Effector memory CD4-positive, alpha-beta T cell (primary cell): Measurements from ENCODE around the gene CAPN11.
A peak's percentile ranks its signal among the peaks of the same experiment; 100 is the strongest.

Experiments
- DNase-seq, 3 donors: peaks; one replicate each; pipeline ENCODE4 v3.0.0-alpha.2; 2020
- H3K27ac ChIP-seq: 2 replicates; pipeline ENCODE4 v1.7.0; 2013; ENCODE audit warnings: mild to moderate bottlenecking, low read length, moderate library complexity; ENCODE audit not compliant: insufficient read depth, poor library complexity, severe bottlenecking
- H3K27me3 ChIP-seq: replicated peaks from 2 replicates; pipeline ENCODE4 v1.7.0; 2013; ENCODE audit warnings: mild to moderate bottlenecking, low read length; ENCODE audit not compliant: insufficient read depth, control insufficient read depth, poor library complexity, severe bottlenecking
- H3K36me3 ChIP-seq: 2 replicates; pipeline ENCODE4 v1.7.0; 2013; ENCODE audit warnings: mild to moderate bottlenecking, low read length, moderate library complexity; ENCODE audit not compliant: control insufficient read depth, insufficient read depth
- H3K4me1 ChIP-seq: 2 replicates; pipeline ENCODE4 v1.7.0; 2013; ENCODE audit warnings: low read length, mild to moderate bottlenecking; ENCODE audit not compliant: control insufficient read depth, insufficient read depth, poor library complexity, severe bottlenecking
- H3K4me3 ChIP-seq: 2 replicates; pipeline ENCODE4 v1.7.0; 2013; ENCODE audit warnings: low read length, low read depth, mild to moderate bottlenecking; ENCODE audit not compliant: insufficient read depth, poor library complexity, severe bottlenecking
- H3K9me3 ChIP-seq: 2 replicates; pipeline ENCODE4 v1.7.0; 2013; ENCODE audit warnings: mild to moderate bottlenecking, low read length, moderate library complexity; ENCODE audit not compliant: control insufficient read depth

Gene CAPN11

DNA sequence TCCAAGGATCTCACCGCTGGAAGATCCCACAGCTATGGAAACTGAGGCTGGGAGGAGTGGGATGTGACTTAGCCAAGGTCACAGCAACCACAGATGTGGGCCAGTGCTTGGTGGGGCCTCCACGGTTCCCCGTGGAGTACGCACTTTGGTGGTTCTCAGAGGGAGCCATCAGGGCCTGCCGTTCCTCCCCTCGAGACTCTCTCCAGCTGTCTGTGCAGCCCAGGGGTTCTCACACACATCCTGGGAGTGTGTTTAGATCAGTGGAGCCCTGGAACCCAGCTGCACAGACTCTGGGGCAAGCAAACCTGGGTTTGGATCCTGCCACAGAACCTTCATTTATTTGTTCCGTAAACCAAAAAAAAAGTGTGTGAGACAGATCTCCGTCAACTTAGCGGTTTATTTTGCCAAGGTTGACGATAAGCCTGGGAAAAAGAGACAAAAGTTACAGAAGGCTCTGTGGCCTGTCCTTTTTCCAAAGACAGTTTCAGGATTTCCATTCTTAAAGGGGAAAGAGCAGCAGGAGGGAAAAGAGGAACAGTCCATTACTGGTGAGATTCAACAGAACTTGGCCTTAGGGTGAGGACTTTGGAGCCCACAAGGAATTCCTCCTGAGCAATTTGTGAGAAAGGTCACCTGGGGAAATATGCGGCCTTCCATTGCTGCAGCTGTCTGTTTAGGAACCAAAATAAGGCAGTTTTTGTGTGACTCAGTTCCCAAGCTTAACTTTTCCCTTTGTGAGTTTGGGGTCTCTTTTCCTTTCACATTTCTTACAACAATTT lies 44.5 kb downstream of the CAPN11 start:
- no peaks in the 10 kb centered on the region for H3K9me3 ChIP-seq

DNA sequence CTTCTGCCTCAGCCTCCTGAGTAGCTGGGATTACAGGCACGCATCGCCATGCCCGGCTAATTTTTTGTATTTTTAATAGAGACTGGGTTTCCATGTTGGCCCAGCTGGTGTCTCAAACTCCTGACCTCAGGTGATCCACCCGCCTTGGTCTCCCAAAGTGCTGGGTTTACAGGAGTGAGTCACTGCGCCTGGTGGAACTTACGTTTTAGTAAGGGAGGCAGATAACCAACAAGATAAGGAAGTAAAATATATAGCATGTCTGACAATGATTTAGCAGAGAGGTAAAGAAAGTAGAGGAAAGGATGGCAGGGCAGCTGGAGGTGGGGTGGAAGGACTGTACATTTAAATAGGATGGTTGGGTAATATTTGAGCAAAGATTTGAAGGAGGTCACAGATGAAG lies 45.3 kb downstream of the CAPN11 start:
- no peak overlapping the region for H3K27ac ChIP-seq
- no peaks in the 10 kb centered on the region for H3K36me3 ChIP-seq
- no peaks in the 10 kb centered on the region for H3K4me1 ChIP-seq
- no peaks in the 10 kb centered on the region for H3K9me3 ChIP-seq
- no peak for DNase-seq
- H3K27me3 ChIP-seq: no peaks in the 10 kb centered on the region
- H3K4me3 ChIP-seq: no peak overlapping the region

More for the DNA sequence above, 44.5 kb downstream of the CAPN11 start:
- Histone ChIP-seq H3K36me3 (no peaks in the 10 kb centered on the region), H3K4me1 (no peaks in the 10 kb centered on the region), H3K4me3 (no peak overlapping the region), H3K27me3 (no peaks in the 10 kb centered on the region), H3K27ac (no peak overlapping the region)
- DNase-seq: no peak

DNA sequence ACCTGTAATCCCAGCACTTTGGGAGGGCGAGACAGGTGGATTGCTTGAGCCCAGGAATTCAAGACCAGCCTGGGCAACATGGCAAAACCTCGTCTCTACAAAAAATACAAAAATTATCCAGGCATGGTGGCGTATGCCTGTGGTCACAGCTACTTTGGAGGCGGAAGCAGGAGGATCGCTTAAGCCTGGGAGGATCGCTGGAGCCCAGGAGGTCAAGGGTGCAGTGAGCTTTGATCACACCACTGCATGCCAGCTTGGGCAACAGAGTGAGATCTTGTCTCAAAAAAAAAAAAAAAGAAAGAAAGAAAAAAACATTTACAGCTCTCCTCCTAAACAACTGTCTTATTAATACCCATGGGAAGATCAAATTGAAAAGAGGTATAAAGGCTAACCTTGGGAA lies 49.3 kb downstream of the CAPN11 start:
- DNase-seq: no peak
- no peaks in the 10 kb centered on the region for H3K27me3 ChIP-seq
- H3K36me3 ChIP-seq: no peaks in the 10 kb centered on the region
- H3K4me1 ChIP-seq: no peaks in the 10 kb centered on the region
- no peaks in the 10 kb centered on the region for H3K9me3 ChIP-seq
- H3K27ac ChIP-seq: no peak overlapping the region
- no peak overlapping the region for H3K4me3 ChIP-seq

DNA sequence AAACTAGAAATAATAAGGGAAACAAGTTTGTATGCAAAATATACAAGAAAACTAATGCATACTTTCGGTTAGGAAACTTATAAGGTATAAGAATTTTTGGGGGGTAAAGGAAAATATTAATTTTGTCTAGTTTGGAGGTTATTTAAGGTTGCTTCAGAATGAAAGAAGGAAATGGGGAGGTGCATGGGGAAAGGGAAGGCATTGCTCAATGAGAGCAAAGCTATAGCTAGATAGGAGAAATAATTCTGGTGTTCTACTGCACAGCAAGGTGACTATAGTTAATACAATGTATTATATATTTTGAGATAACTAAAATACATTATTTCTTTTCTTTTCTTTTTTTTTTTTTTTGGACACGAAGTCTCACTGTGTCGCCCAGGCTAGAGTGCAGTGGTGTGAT lies 52.7 kb downstream of the CAPN11 start:
- H3K36me3 ChIP-seq: no peaks in the 10 kb centered on the region
- no peak overlapping the region for H3K4me3 ChIP-seq
- no peaks in the 10 kb centered on the region for H3K9me3 ChIP-seq
- no peak overlapping the region for H3K27ac ChIP-seq
- H3K4me1 ChIP-seq: no peaks in the 10 kb centered on the region
- no peak for DNase-seq
- no peaks in the 10 kb centered on the region for H3K27me3 ChIP-seq

DNA sequence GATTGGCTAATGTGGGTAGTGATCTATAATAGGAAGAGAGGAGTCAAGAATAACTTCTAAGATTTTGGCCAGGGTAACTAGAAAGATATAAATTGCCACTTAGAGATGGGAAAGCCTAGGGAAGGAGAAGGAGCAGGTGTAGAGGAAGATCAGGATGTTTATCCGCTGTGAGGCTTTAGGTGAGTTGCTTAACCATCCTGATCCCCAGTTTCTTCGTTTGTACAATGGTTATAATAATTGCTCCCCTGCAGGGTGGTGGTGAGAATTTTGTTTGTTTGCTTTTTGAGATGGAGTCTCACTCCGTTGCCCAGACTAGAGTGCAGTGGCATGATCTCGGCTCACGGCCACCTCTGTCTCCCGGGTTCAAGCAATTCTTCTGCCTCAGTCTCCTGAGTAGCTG lies 55.7 kb downstream of the CAPN11 start:
- Histone ChIP-seq H3K4me1 (peaks cover 4% of the 10 kb centered on the region), H3K9me3 (no peaks in the 10 kb centered on the region), H3K36me3 (no peaks in the 10 kb centered on the region), H3K27ac (no peak overlapping the region), H3K4me3 (no peak overlapping the region), H3K27me3 (no peaks in the 10 kb centered on the region)
- DNase-seq: no peak

DNA sequence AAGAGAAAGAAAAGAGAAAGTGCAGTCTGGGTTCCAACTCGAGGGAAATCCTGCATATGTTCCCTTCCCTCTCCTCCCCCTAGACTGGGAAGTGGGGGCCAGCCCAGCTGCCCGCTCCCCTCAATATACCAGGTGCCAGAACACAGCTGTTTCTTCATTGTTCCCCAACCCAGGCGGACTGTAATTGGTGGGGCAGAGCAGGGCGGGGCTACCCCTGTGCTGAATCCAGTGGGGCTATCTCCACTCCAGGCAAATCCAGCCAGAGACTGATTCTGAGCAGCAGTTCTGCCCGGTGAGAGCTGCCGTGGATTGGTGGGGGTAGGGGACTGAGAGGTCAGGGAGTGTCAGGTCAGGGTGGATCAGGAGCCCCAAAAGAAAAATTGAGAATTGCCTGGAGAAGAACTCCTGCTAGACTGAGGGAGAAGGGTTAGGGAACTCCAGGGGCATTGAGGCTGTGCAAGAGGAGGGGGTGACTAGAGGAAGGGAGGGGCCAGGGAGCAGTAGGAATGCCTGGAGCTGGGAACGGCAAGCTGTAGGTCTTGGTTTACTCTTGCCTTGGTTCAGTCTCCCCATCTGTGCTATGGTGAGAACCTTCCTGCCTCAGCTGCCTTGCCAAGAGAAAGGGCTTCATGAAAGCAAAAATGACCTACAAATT lies 58.2 kb downstream of the CAPN11 start, which contains the start of gene MYMX:
TSS of gene MYMX (plus strand) at position 250 of the 655 bp plus-strand sequence. CDS start 546 bp downstream, outside the sequence.
- no peak for DNase-seq
- H3K4me1 ChIP-seq: peaks cover 7% of the 10 kb centered on the region
- H3K27me3 ChIP-seq: peaks cover 4% of the 10 kb centered on the region
- no peak within 1 kb of the TSS for H3K4me3 ChIP-seq
- no peaks in the 10 kb centered on the region for H3K36me3 ChIP-seq
- H3K27ac ChIP-seq: no peak within 1 kb of the TSS
- H3K9me3 ChIP-seq: no peaks in the 10 kb centered on the region

DNA sequence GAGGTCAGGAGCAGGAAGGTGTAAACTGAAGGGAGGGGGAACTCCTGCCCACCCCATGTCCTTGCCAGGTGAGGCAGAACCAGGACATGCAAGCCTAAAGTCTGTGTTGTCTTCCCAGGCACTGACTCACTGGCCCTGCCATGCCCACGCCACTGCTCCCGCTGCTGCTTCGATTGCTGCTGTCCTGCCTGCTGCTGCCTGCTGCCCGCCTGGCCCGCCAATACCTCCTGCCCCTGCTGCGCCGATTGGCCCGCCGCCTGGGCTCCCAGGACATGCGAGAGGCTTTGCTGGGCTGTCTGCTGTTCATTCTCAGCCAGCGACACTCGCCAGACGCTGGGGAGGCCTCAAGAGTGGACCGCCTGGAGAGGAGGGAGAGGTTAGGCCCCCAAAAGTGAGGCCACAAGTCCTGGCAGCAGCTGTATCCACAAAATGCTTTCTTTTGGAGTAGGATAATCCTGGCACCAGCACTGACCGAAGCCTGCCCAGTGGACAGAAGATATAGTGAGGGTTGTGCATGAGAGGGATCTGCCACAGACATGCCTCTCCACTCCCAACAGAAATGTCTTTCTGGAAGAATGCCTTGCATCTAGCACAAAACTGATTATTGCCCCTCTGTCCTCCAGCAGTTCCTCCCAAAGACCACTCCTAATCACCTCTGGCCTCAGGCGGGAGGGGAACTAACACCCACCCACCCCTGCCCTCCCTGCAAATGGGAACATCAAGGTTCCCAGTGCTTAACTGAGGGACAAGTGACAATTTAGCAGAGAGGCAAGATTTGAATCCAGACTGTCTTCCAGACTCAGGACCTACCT lies 58.9 kb downstream of the CAPN11 start:
- peaks cover 7% of the 10 kb centered on the region for H3K4me1 ChIP-seq

DNA sequence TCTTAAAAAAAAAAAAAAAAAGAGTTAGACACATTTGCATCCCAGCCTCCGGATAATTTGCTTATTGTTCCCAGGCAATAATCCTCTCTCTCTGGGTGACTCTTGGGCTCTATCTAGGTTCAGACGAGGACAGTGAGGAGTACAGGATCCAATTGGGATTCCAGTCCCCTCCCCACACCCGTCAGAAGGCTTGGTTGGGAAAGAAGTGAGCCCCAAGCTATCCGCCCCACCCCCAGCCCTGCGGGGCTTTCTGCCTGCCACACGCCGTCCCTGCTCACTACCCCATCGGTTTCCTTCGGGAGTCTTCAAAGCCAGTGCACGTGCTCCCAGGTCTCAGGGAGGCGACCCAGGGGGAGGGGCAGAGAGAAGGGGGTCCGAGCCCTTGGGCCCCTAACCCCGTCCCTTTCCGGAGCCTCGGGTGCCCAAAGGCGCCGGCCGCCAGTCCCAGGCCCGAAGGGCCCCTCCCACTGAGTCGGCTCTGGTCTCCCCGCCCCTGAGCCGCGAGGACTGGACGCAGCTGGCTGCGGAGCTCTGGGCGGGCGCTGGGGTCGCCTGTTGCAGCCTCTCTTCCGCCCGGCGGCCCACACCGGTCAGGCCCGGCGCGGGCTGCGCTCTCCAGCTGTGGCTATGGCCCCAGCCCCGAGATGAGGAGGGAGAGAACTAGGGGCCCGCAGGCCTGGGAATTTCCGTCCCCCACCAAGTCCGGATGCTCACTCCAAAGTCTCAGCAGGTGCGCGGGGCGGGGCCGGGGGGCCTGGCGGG lies 60.6 kb downstream of the CAPN11 start:
- peak overlapping the region; percentile 17 for H3K4me3 ChIP-seq
- peaks cover 4% of the 10 kb centered on the region for H3K27me3 ChIP-seq
- DNase-seq: no peak
- H3K36me3 ChIP-seq: no peaks in the 10 kb centered on the region
- H3K27ac ChIP-seq: no peak overlapping the region
- no peaks in the 10 kb centered on the region for H3K9me3 ChIP-seq
- peaks cover 15% of the 10 kb centered on the region for H3K4me1 ChIP-seq

More for the DNA sequence above, 58.9 kb downstream of the CAPN11 start:
- Histone ChIP-seq H3K27me3 (peaks cover 4% of the 10 kb centered on the region), H3K4me3 (no peak overlapping the region), H3K36me3 (no peaks in the 10 kb centered on the region), H3K27ac (no peak overlapping the region), H3K9me3 (no peaks in the 10 kb centered on the region)
- no peak for DNase-seq

DNA sequence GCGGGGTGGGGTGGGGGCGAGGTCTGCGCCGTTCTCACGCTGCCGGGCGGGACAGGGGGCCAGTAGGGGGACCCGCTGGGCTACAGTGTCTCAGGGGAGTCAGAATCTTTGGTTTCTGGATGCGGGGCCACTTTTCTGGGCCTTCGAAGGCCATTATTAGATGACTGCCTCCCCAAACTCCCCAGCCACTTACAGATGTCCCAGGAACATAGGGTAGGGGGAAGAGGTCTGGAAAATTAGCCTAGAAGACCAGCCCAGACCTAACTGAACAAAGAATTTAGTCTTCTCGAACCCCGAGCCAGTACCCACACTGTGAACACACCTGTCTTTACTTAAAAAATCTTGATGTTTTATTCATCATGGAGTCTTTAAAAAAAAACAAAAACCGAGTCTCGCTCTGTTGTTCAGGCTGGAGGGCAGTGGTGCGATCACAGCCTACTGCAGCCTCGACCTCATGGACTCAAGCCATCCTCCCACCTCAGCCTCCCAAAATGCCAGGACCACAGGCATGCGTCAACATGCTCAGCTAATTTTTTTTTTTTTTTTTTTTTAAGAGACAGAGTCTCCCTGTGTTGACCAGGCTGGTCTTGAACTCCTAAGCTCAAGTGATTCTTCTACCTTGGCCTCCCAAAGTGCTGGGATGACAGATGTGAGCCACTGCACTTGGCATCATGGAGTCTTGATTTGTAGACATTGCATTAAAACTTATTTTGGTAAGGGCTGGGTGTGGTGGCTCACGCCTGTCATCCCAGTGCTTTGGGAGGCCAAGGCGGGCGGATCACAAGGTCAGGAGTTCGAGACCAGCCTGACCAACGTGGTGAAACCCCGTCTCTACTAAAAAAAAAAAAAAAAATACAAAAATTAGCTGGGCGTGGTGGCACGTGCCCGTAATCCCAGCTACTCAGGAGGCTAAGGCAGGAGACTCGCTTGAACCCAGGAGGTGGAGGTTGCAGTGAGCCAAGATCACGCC lies 61.5 kb downstream of the CAPN11 start:
- Histone ChIP-seq H3K36me3 (no peaks in the 10 kb centered on the region), H3K4me1 (peaks cover 18% of the 10 kb centered on the region), H3K27ac (no peak overlapping the region), H3K4me3 (no peak overlapping the region), H3K9me3 (no peaks in the 10 kb centered on the region), H3K27me3 (peaks cover 4% of the 10 kb centered on the region)
- DNase-seq: no peak
